DOHH2 (cell line): ENCODE data around the gene MLLT6.

Source experiments
- H3F3A ChIP-seq: fragments of 200-600 bp; sonication (generic), shearing (Covaris generic); 2 replicates; pipeline ENCODE4 v1.6.0; 2016; ENCODE audit warnings: antibody characterized with exemption, mild to moderate bottlenecking; ENCODE audit not compliant: control insufficient read depth, insufficient read depth
- H3K27ac ChIP-seq: fragments of 200-600 bp; sonication (generic); 2 replicates; pipeline ENCODE4 v1.5.1; 2014; ENCODE audit warnings: low read depth, mild to moderate bottlenecking, low read length, moderate library complexity
- H3K27me3 ChIP-seq: fragments of 200-600 bp; sonication (generic); 2 replicates; pipeline ENCODE4 v1.6.1; 2014; ENCODE audit warnings: mild to moderate bottlenecking, low read length, mixed read lengths; ENCODE audit not compliant: control insufficient read depth
- H3K36me3 ChIP-seq: fragments of 200-600 bp; sonication (generic); 2 replicates; pipeline ENCODE4 v1.6.1; 2014; ENCODE audit warnings: mild to moderate bottlenecking, low read length, moderate library complexity, mixed read lengths; ENCODE audit not compliant: control insufficient read depth
- H3K4me1 ChIP-seq: fragments of 200-600 bp; sonication (generic); 2 replicates; pipeline ENCODE4 v1.6.1; 2014; ENCODE audit warnings: mild to moderate bottlenecking, low read length, mixed read lengths; ENCODE audit not compliant: control insufficient read depth
- H3K4me2 ChIP-seq: fragments of 200-600 bp; sonication (generic); 2 replicates; pipeline ENCODE4 v1.6.0; 2014; ENCODE audit warnings: mild to moderate bottlenecking, low read length, moderate library complexity
- H3K4me3 ChIP-seq: fragments of 200-600 bp; sonication (generic); 2 replicates; pipeline ENCODE4 v1.5.1; 2014; ENCODE audit warnings: mild to moderate bottlenecking, low read length, mixed read lengths
- H3K79me2 ChIP-seq: fragments of 200-600 bp; sonication (generic); 2 replicates; pipeline ENCODE4 v1.6.1; 2014; ENCODE audit warnings: mild to moderate bottlenecking, low read length, mixed read lengths; ENCODE audit not compliant: control insufficient read depth
- H3K9me2 ChIP-seq: fragments of 200-600 bp; sonication (generic); replicated peaks from 2 replicates; pipeline ENCODE4 v1.6.1; 2014; ENCODE audit warnings: mild to moderate bottlenecking, low read length, mixed read lengths; ENCODE audit not compliant: control insufficient read depth
- H3K9me3 ChIP-seq: fragments of 200-600 bp; sonication (generic); 2 replicates; pipeline ENCODE4 v1.6.1; 2014; ENCODE audit warnings: antibody characterized with exemption, low read length, mixed read lengths; ENCODE audit not compliant: control insufficient read depth, insufficient read depth
- H4K20me1 ChIP-seq: fragments of 200-600 bp; sonication (generic); 2 replicates; pipeline ENCODE4 v1.6.0; 2014; ENCODE audit warnings: low read depth, mild to moderate bottlenecking, antibody characterized with exemption, low read length, moderate library complexity; ENCODE audit not compliant: control insufficient read depth, insufficient read depth
- CTCF ChIP-seq: fragments of 200-600 bp; sonication (generic); IDR thresholded peaks from one replicate; pipeline ENCODE4 v1.5.1; 2014; ENCODE audit warnings: antibody characterized with exemption, mild to moderate bottlenecking, low read depth, low read length; ENCODE audit not compliant: poor library complexity, severe bottlenecking
- EZH2phosphoT487 ChIP-seq: fragments of 200-600 bp; sonication (generic); IDR thresholded peaks from 2 replicates; pipeline ENCODE4 v1.6.1; 2017; ENCODE audit warnings: borderline replicate concordance, mild to moderate bottlenecking, antibody characterized with exemption, low read length, moderate library complexity, mixed read lengths

The MLLT6 gene

GRCh38 chr17:38710985-38711384, 5.9 kb downstream of the MLLT6 start:
- Histone ChIP-seq H3F3A (no peaks in the 10 kb centered on the region; the same call in 1 of the 2 replicates), H3K4me1 (peaks cover 17% of the 10 kb centered on the region), H3K9me3 (no peaks in the 10 kb centered on the region), H3K27ac (no peak overlapping the region), H3K27me3 (no peaks in the 10 kb centered on the region), H3K79me2 (peaks cover 25% of the 10 kb centered on the region), H3K4me3 (no peak overlapping the region), H4K20me1 (peaks cover 7% of the 10 kb centered on the region), H3K4me2 (no peak overlapping the region), H3K9me2 (no peaks in the 10 kb centered on the region), H3K36me3 (peaks cover 91% of the 10 kb centered on the region)
- TF ChIP-seq EZH2phosphoT487 (no peak), CTCF (no peak)

GRCh38 chr17:38711792-38712571, 6.9 kb downstream of the MLLT6 start:
- Histone ChIP-seq H3K4me1 (peaks cover 11% of the 10 kb centered on the region), H3K36me3 (peaks cover 95% of the 10 kb centered on the region)
- TF ChIP-seq CTCF (no peak), EZH2phosphoT487 (no peak)

DNA sequence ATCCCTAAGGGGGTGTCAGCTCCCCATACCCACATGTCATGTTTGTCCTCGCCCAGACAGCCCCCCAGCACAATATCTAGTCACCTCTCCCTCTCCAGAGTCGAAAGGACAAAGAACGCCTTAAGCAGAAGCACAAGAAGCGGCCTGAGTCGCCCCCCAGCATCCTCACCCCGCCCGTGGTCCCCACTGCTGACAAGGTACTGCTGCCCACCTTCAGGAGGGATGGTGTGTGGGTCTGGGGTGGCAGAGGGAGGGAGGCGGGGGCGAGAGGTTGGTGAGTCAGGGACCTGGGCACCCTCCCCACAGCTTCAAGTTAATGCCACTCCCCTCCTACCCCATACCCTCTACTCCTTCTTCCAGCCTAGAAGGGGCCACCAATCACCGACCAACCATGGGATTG, 7.5 kb downstream of the MLLT6 start:
- peaks cover 9% of the 10 kb centered on the region for H3K79me2 ChIP-seq
- TF ChIP-seq CTCF (no peak), EZH2phosphoT487 (no peak)
- no peaks in the 10 kb centered on the region for H3K9me2 ChIP-seq
- no peak overlapping the region for H3K4me3 ChIP-seq
- H3K36me3 ChIP-seq = peaks cover 95% of the 10 kb centered on the region
- no peaks in the 10 kb centered on the region for H3F3A ChIP-seq
- no peak overlapping the region for H3K4me2 ChIP-seq
- H3K27ac ChIP-seq = no peak overlapping the region
- no peaks in the 10 kb centered on the region for H4K20me1 ChIP-seq
- no peaks in the 10 kb centered on the region for H3K9me3 ChIP-seq
- H3K27me3 ChIP-seq = no peaks in the 10 kb centered on the region
- H3K4me1 ChIP-seq = peaks cover 6% of the 10 kb centered on the region

More at GRCh38 chr17:38711792-38712571, 6.9 kb downstream of the MLLT6 start:
- Histone ChIP-seq H3K4me3 (no peak overlapping the region), H3F3A (no peaks in the 10 kb centered on the region), H3K27ac (no peak overlapping the region), H3K9me3 (no peaks in the 10 kb centered on the region), H3K27me3 (no peaks in the 10 kb centered on the region), H4K20me1 (peaks cover 4% of the 10 kb centered on the region; the same call in 1 of the 2 replicates), H3K4me2 (no peak overlapping the region), H3K79me2 (peaks cover 15% of the 10 kb centered on the region), H3K9me2 (no peaks in the 10 kb centered on the region)
